PC-3 (cell line): Measurements from ENCODE around the gene FHAD1.

Source experiments
- EZH2phosphoT487 ChIP-seq: fragments of 300-600 bp; sonication (generic); IDR thresholded peaks from 2 replicates; pipeline ENCODE4 v1.6.1; 2018; ENCODE audit warnings: mild to moderate bottlenecking, antibody characterized with exemption, low read length, borderline replicate concordance
- TF ChIP-seq, protein P1 (sequence below): fragments of 300-600 bp; sonication (generic); conservative IDR thresholded peaks from 2 replicates; pipeline ENCODE4 v1.5.1; 2017; ENCODE audit warnings: antibody characterized with exemption, low read depth, mild to moderate bottlenecking, low read length

DNA sequence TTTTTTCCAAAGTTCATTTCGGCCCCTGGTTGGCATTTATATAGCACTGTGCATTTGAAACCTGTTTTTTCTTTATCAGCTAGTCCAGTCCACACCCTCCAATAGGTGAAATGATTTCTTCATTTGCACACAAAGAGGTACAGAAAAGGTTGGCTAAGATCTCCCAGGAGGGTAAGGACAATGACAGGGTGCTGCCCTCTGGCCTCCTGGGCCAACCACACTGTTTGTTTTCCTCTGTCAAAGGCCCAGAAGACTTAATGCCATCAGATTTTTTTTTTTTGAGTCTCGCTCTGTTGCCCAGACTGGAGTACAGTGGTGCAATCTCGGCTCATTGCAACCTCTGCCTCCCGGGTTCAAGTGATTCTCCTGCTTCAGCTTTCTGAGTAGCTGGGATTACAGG is 92.5 kb downstream of the FHAD1 start:
- TF ChIP-seq, protein P1, sequence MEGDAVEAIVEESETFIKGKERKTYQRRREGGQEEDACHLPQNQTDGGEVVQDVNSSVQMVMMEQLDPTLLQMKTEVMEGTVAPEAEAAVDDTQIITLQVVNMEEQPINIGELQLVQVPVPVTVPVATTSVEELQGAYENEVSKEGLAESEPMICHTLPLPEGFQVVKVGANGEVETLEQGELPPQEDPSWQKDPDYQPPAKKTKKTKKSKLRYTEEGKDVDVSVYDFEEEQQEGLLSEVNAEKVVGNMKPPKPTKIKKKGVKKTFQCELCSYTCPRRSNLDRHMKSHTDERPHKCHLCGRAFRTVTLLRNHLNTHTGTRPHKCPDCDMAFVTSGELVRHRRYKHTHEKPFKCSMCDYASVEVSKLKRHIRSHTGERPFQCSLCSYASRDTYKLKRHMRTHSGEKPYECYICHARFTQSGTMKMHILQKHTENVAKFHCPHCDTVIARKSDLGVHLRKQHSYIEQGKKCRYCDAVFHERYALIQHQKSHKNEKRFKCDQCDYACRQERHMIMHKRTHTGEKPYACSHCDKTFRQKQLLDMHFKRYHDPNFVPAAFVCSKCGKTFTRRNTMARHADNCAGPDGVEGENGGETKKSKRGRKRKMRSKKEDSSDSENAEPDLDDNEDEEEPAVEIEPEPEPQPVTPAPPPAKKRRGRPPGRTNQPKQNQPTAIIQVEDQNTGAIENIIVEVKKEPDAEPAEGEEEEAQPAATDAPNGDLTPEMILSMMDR: no peak
- TF ChIP-seq EZH2phosphoT487: no peak
